ENCODE results near the gene TPSG1. TPM values are rescaled to one million over a fixed set of nuclear protein-coding genes. Genes with fewer than 3 reads are reported as not detected.

The TPSG1 gene
- total and polyA plus RNA-seq, 8 donors, result 0.10 to 22.9 (median 1.2) TPM; not detected in 5

- peaks cover 11 to 26% (median 19%) of the 10 kb centered on the region in 4 donors for H3K4me1 ChIP-seq
- H3K4me3 ChIP-seq, result no peak overlapping the region
- peaks cover 0 to 54% (median 35%) of the 10 kb centered on the region in 4 donors for H3K36me3 ChIP-seq
- no peaks in the 10 kb centered on the region for H3K27me3 ChIP-seq
- H3K9me3 ChIP-seq, result no peaks in the 10 kb centered on the region
- no peak overlapping the region for H3K27ac ChIP-seq
- intact Hi-C loops (cut with DNase I; ENCODE audit: low total_unique reads), result no loop called here
- 77 to 85% (median 79%) methylated on average over 32 to 40 of the region's 40 CpGs for WGBS, 5 donors
- TF ChIP-seq POLR2A (IDR thresholded peaks at IDR 0.05) (no peak), POLR2AphosphoS5 (IDR thresholded peaks at IDR 0.05) (no peak), EP300 (IDR thresholded peaks at IDR 0.05) (no peak)
- TF ChIP-seq, protein P1, sequence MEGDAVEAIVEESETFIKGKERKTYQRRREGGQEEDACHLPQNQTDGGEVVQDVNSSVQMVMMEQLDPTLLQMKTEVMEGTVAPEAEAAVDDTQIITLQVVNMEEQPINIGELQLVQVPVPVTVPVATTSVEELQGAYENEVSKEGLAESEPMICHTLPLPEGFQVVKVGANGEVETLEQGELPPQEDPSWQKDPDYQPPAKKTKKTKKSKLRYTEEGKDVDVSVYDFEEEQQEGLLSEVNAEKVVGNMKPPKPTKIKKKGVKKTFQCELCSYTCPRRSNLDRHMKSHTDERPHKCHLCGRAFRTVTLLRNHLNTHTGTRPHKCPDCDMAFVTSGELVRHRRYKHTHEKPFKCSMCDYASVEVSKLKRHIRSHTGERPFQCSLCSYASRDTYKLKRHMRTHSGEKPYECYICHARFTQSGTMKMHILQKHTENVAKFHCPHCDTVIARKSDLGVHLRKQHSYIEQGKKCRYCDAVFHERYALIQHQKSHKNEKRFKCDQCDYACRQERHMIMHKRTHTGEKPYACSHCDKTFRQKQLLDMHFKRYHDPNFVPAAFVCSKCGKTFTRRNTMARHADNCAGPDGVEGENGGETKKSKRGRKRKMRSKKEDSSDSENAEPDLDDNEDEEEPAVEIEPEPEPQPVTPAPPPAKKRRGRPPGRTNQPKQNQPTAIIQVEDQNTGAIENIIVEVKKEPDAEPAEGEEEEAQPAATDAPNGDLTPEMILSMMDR (IDR thresholded peaks at IDR 0.05), result no peak
- no peak for DNase-seq
Measured at GRCh38 chr16:1221628-1222552, 3.2 kb downstream of the TPSG1 start.

DNA sequence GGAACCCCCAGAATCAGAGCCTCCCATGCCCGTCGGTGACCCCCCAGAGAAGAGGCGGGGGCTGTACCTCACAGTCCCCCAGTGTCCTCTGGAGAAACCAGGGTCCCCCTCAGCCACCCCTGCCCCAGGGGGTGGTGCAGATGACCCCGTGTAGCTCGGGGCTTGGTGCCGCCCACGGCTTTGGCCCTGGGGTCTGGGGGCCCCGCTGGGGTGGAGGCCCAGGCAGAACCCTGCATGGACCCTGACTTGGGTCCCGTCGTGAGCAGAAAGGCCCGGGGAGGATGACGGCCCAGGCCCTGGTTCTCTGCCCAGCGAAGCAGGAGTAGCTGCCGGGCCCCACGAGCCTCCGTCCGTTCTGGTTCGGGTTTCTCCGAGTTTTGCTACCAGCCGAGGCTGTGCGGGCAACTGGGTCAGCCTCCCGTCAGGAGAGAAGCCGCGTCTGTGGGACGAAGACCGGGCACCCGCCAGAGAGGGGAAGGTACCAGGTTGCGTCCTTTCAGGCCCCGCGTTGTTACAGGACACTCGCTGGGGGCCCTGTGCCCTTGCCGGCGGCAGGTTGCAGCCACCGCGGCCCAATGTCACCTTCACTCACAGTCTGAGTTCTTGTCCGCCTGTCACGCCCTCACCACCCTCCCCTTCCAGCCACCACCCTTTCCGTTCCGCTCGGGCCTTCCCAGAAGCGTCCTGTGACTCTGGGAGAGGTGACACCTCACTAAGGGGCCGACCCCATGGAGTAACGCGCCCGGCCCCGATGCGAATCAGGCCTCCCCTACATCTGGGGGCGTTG lies 4.0 kb downstream of the TPSG1 start:
- Histone ChIP-seq H3K9me3 (no peaks in the 10 kb centered on the region), H3K4me1 (peaks cover 11 to 21% (median 16%) of the 10 kb centered on the region in 4 donors), H3K36me3 (peaks cover 0 to 63% (median 42%) of the 10 kb centered on the region in 4 donors), H3K4me3 (no peak overlapping the region), H3K27ac (no peak overlapping the region), H3K27me3 (no peaks in the 10 kb centered on the region)
- 70 to 84% (median 81%) methylated on average over 32 to 48 of the region's 48 CpGs for WGBS, 5 donors
- TF ChIP-seq POLR2A (IDR thresholded peaks at IDR 0.05) (no peak), EP300 (IDR thresholded peaks at IDR 0.05) (no peak), POLR2AphosphoS5 (IDR thresholded peaks at IDR 0.05) (no peak)
- TF ChIP-seq, protein P1 (IDR thresholded peaks at IDR 0.05), result no peak
- peak in 1 of 2 donors; percentile 56 for DNase-seq
- intact Hi-C loops (cut with DNase I; ENCODE audit: low total_unique reads), result no loop called here

- H3K27me3 ChIP-seq, result no peaks in the 10 kb centered on the region
- H3K4me1 ChIP-seq, result peaks cover 2 to 13% (median 8%) of the 10 kb centered on the region in 4 donors
- H3K27ac ChIP-seq, result no peak overlapping the region
- TF ChIP-seq POLR2A (IDR thresholded peaks at IDR 0.05) (no peak), EP300 (IDR thresholded peaks at IDR 0.05) (no peak), POLR2AphosphoS5 (IDR thresholded peaks at IDR 0.05) (no peak)
- TF ChIP-seq, protein P1 (IDR thresholded peaks at IDR 0.05), result no peak
- no peak overlapping the region for H3K4me3 ChIP-seq
- 90 to 93% (median 92%) methylated on average over 29 to 55 of the region's 55 CpGs for WGBS, 5 donors
- DNase-seq, result no peak
- intact Hi-C loops (cut with DNase I; ENCODE audit: low total_unique reads), result no loop called here
- H3K36me3 ChIP-seq, result peaks cover 0 to 71% (median 49%) of the 10 kb centered on the region in 4 donors
- no peaks in the 10 kb centered on the region for H3K9me3 ChIP-seq
Measured at GRCh38 chr16:1220098-1220728, 4.9 kb downstream of the TPSG1 start.

All from stomach (tissue), 9 donors.